Trophoblast cell (in vitro differentiated cells and primary cell): ENCODE results near the gene LSM8.

Experiments
- DNase-seq, 2 donors: peaks; one replicate each; pipeline ENCODE4 v3.0.0-alpha.2; 2016
- H2AFZ ChIP-seq: 2 replicates; pipeline ENCODE4 v1.6.1; 2013; ENCODE audit warnings: low read length, moderate library complexity, mild to moderate bottlenecking; ENCODE audit not compliant: insufficient read depth, poor library complexity
- H2AK5ac ChIP-seq: 2 replicates; pipeline ENCODE4 v1.6.1; 2013; ENCODE audit warnings: mild to moderate bottlenecking, low read length
- H2BK120ac ChIP-seq: 2 replicates; pipeline ENCODE4 v1.6.1; 2013; ENCODE audit warnings: low read length, mild to moderate bottlenecking, moderate library complexity; ENCODE audit not compliant: insufficient read depth, poor library complexity
- H2BK12ac ChIP-seq: 2 replicates; pipeline ENCODE4 v1.6.1; 2013; ENCODE audit warnings: mild to moderate bottlenecking, low read length, moderate library complexity
- H2BK5ac ChIP-seq: 2 replicates; pipeline ENCODE4 v1.6.1; 2013; ENCODE audit warnings: low read length, low read depth, moderate library complexity, mild to moderate bottlenecking; ENCODE audit not compliant: poor library complexity
- H3K14ac ChIP-seq: 2 replicates; pipeline ENCODE4 v1.6.1; 2013; ENCODE audit warnings: mild to moderate bottlenecking, low read length
- H3K18ac ChIP-seq: 2 replicates; pipeline ENCODE4 v1.6.1; 2013; ENCODE audit warnings: mild to moderate bottlenecking, low read length
- H3K23ac ChIP-seq: 2 replicates; pipeline ENCODE4 v1.6.1; 2013; ENCODE audit warnings: low read length
- H3K27ac ChIP-seq: 2 replicates; pipeline ENCODE4 v1.5.1; 2013; ENCODE audit warnings: low read depth, mild to moderate bottlenecking, inconsistent platforms, low read length, moderate library complexity
- H3K27me3 ChIP-seq: 2 replicates; pipeline ENCODE4 v1.6.1; 2013; ENCODE audit warnings: inconsistent platforms, mild to moderate bottlenecking, low read length, moderate library complexity; ENCODE audit not compliant: insufficient read depth
- H3K36me3 ChIP-seq, 2 experiments: 1 replicate in 1 of 2; 2 replicates in 1 of 2; pipeline ENCODE4 v1.6.1; 2013; ENCODE audit warnings: low read length in 2 of 2, mild to moderate bottlenecking in 2 of 2, moderate library complexity in 1 of 2; ENCODE audit not compliant: insufficient read depth in 2 of 2, control insufficient read depth in 1 of 2
- H3K4ac ChIP-seq: 2 replicates; pipeline ENCODE4 v1.6.1; 2013; ENCODE audit warnings: low read depth, mild to moderate bottlenecking, low read length, moderate library complexity
- H3K4me1 ChIP-seq, 2 experiments: 1 replicate in 1 of 2; 2 replicates in 1 of 2; pipeline ENCODE4 v1.6.1; 2013; ENCODE audit warnings: low read length in 2 of 2, mild to moderate bottlenecking in 2 of 2, moderate library complexity in 1 of 2; ENCODE audit not compliant: insufficient read depth in 2 of 2, control insufficient read depth in 1 of 2
- H3K4me2 ChIP-seq: 2 replicates; pipeline ENCODE4 v1.6.1; 2013; ENCODE audit warnings: inconsistent platforms, mild to moderate bottlenecking, low read length, moderate library complexity
- H3K4me3 ChIP-seq: 2 replicates; pipeline ENCODE4 v1.5.1; 2013; ENCODE audit warnings: mild to moderate bottlenecking, low read depth, low read length, inconsistent platforms
- H3K79me1 ChIP-seq: one replicate; pipeline ENCODE4 v1.6.1; 2013; ENCODE audit warnings: low read length
- H3K79me2 ChIP-seq: 2 replicates; pipeline ENCODE4 v1.6.1; 2013; ENCODE audit warnings: low read length, mild to moderate bottlenecking; ENCODE audit not compliant: control insufficient read depth, insufficient read depth, poor library complexity
- H3K9ac ChIP-seq: 2 replicates; pipeline ENCODE4 v1.6.1; 2013; ENCODE audit warnings: mild to moderate bottlenecking, low read length
- H3K9me3 ChIP-seq: 2 replicates; pipeline ENCODE4 v1.6.1; 2013; ENCODE audit warnings: low read depth, mild to moderate bottlenecking, control low read depth, inconsistent platforms, low read length; ENCODE audit not compliant: insufficient read depth
- H4K12ac ChIP-seq: 2 replicates; pipeline ENCODE4 v1.6.1; 2013; ENCODE audit warnings: low read depth, mild to moderate bottlenecking, low read length, moderate library complexity
- H4K8ac ChIP-seq: 2 replicates; pipeline ENCODE4 v1.6.1; 2013; ENCODE audit warnings: low read depth, mild to moderate bottlenecking, low read length, moderate library complexity
- H4K91ac ChIP-seq: one replicate; pipeline ENCODE4 v1.6.1; 2013; ENCODE audit warnings: low read depth, mild to moderate bottlenecking, low read length, moderate library complexity
- WGBS: extraction: QIAGEN DNeasy Blood & Tissue Kit; methylation state at CpG from one replicate; pipeline ENCODE4 v1.1.7; 2013; ENCODE audit warnings: missing lambda C conversion rate; ENCODE audit not compliant: insufficient read length, insufficient coverage; ENCODE audit errors: extremely low coverage; 5-methylcytosine and 5-hydroxymethylcytosine counted together

LSM8 gene

GRCh38 chr7:118217210-118217619, 33.3 kb downstream of the LSM8 start:
- WGBS: no CpG with 5 or more reads among the region's 1 CpG
- Histone ChIP-seq H2BK5ac (no peak overlapping the region), H3K4me2 (no peak overlapping the region), H3K36me3 (no peaks in the 10 kb centered on the region), H3K18ac (no peak overlapping the region), H4K8ac (no peak overlapping the region), H3K9ac (no peak overlapping the region), H3K14ac (no peak overlapping the region), H2BK12ac (no peak overlapping the region), H3K4me3 (no peak overlapping the region), H3K4ac (no peak overlapping the region), H2AK5ac (no peak overlapping the region), H2AFZ (no peak overlapping the region), H3K23ac (no peak overlapping the region), H3K27me3 (no peaks in the 10 kb centered on the region), H3K9me3 (no peaks in the 10 kb centered on the region), H3K27ac (no peak overlapping the region), H3K4me1 (no peaks in the 10 kb centered on the region), H3K79me2 (no peaks in the 10 kb centered on the region), H4K12ac (no peak overlapping the region), H3K79me1 (no peaks in the 10 kb centered on the region), H4K91ac (no peak overlapping the region), H2BK120ac (no peak overlapping the region)
- DNase-seq: no peak

DNA sequence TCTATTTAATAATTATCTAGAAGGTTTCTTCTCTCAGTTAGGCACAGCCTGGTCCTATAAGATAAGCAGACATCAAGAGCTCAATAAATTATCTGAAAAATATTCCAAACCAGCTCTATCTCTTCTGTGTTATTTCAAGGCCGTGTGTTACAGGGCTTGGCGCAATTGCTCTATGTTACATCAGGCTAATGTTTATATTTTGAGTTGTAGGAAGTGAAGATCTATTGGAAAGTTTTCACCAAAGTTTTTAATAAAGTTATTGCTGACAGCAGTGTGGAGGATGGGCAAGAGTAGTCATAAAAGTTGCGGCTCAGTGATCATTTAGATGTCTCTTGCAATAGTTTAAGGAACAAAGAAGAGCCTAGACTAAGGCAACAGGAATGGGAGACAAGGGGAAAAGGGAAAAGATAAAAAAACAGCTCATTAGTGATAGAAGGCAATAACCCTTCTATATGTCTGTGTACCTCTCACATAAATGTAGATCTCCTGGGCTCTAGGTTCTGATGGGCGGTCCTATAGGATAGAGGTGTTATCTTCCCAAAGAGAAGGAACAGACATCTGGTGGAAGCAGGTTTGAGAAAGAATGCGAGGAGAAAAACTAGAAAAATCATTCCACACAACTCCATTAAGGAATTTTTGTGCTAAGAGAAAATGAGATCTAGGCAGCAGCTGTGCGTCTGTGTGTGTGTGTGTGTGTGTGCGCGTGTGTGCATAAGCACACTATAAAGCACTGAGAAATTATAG, 34.6 kb downstream of the LSM8 start:
- WGBS: no CpG with 5 or more reads among the region's 8 CpGs
- Histone ChIP-seq H3K4me3 (no peak overlapping the region), H3K27me3 (no peaks in the 10 kb centered on the region), H3K4ac (no peak overlapping the region), H3K79me1 (no peaks in the 10 kb centered on the region), H3K9me3 (no peaks in the 10 kb centered on the region), H4K91ac (no peak overlapping the region), H2BK5ac (no peak overlapping the region), H3K4me2 (no peak overlapping the region), H3K36me3 (no peaks in the 10 kb centered on the region), H3K18ac (no peak overlapping the region), H4K8ac (no peak overlapping the region), H2AK5ac (no peak overlapping the region), H2AFZ (no peak overlapping the region), H3K23ac (no peak overlapping the region), H2BK12ac (no peak overlapping the region), H3K27ac (no peak overlapping the region), H3K14ac (no peak overlapping the region), H3K4me1 (no peaks in the 10 kb centered on the region), H4K12ac (no peak overlapping the region), H3K9ac (no peak overlapping the region), H3K79me2 (no peaks in the 10 kb centered on the region), H2BK120ac (no peak overlapping the region)
- no peak for DNase-seq

DNA sequence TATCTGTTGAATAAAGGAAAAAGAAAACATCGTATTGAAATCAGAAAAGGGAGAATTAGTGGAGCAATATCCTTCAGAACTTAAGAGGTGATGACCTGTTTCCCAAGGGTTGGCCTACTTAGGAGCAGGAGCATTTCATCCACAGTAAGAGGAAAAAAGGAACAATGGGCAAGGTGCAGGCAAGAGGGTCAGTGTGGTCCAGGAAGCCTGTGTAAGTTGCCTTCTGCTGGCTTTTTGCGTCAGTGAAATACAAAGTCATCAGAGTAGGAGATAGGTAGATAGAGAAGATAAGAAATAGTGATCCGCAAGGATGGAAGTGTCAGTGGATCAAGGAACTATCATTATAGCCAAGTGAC, 35.2 kb downstream of the LSM8 start:
- WGBS: no CpG with 5 or more reads among the region's 3 CpGs
- H3K79me2 ChIP-seq: no peaks in the 10 kb centered on the region

DNA sequence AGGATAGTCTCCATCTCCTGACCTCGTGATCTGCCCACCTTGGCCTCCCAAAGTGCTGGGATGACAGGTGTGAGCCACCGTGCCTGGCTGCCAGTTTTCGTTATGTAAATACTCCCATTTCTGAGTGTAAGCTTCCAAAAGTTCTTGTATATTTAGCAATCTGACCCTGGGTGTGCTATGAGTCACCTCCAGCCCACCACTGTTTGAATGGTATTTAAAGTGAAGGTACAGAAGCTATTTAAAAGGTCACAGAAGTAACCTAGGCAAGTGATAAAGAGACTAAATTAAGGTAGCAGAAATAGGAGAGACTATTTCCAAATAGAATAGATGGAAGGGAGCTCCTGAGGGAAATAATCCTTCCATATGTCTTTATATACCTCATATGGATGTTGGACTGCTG, 36.6 kb downstream of the LSM8 start:
- H4K91ac ChIP-seq: no peak overlapping the region
- H2BK12ac ChIP-seq: no peak overlapping the region
- H2BK5ac ChIP-seq: no peak overlapping the region
- no peaks in the 10 kb centered on the region for H3K79me1 ChIP-seq
- H3K4me3 ChIP-seq: no peak overlapping the region
- H4K8ac ChIP-seq: no peak overlapping the region
- H2AK5ac ChIP-seq: no peak overlapping the region
- H3K4ac ChIP-seq: no peak overlapping the region
- H3K27me3 ChIP-seq: no peaks in the 10 kb centered on the region
- no peak overlapping the region for H3K9ac ChIP-seq
- no peaks in the 10 kb centered on the region for H3K79me2 ChIP-seq
- no peak overlapping the region for H2AFZ ChIP-seq
- no peaks in the 10 kb centered on the region for H3K36me3 ChIP-seq
- H2BK120ac ChIP-seq: no peak overlapping the region
- no CpG with 5 or more reads among the region's 3 CpGs for WGBS
- DNase-seq: no peak
- H3K18ac ChIP-seq: no peak overlapping the region
- no peaks in the 10 kb centered on the region for H3K4me1 ChIP-seq
- H3K27ac ChIP-seq: no peak overlapping the region
- no peaks in the 10 kb centered on the region for H3K9me3 ChIP-seq
- no peak overlapping the region for H3K14ac ChIP-seq
- H3K23ac ChIP-seq: no peak overlapping the region
- no peak overlapping the region for H3K4me2 ChIP-seq
- H4K12ac ChIP-seq: no peak overlapping the region

More for the DNA sequence above, 35.2 kb downstream of the LSM8 start:
- no peaks in the 10 kb centered on the region for H3K4me1 ChIP-seq
- H3K18ac ChIP-seq: no peak overlapping the region
- no peaks in the 10 kb centered on the region for H3K9me3 ChIP-seq
- H4K91ac ChIP-seq: no peak overlapping the region
- no peak overlapping the region for H3K4ac ChIP-seq
- H4K12ac ChIP-seq: no peak overlapping the region
- no peak for DNase-seq
- H2AFZ ChIP-seq: no peak overlapping the region
- H3K4me2 ChIP-seq: no peak overlapping the region
- H2BK120ac ChIP-seq: no peak overlapping the region
- H4K8ac ChIP-seq: no peak overlapping the region
- no peak overlapping the region for H3K23ac ChIP-seq
- H2BK5ac ChIP-seq: no peak overlapping the region
- H3K27me3 ChIP-seq: no peaks in the 10 kb centered on the region
- H3K4me3 ChIP-seq: no peak overlapping the region
- H3K79me1 ChIP-seq: no peaks in the 10 kb centered on the region
- H3K14ac ChIP-seq: no peak overlapping the region
- H3K27ac ChIP-seq: no peak overlapping the region
- H2AK5ac ChIP-seq: no peak overlapping the region
- no peak overlapping the region for H3K9ac ChIP-seq
- no peak overlapping the region for H2BK12ac ChIP-seq
- H3K36me3 ChIP-seq: no peaks in the 10 kb centered on the region
